GM23248 (cell line): ENCODE measurements around the gene TFAP2B. TPM values are rescaled to one million over a fixed set of nuclear protein-coding genes. Genes with fewer than 3 reads are reported as not detected.

ENCODE experiments used
- DNase-seq: peaks from one replicate; pipeline ENCODE4 v3.0.0-alpha.2; 2015
- H2AFZ ChIP-seq: fragments of 200-600 bp; sonication (generic); 2 replicates; pipeline ENCODE4 v1.6.1; 2016; ENCODE audit warnings: antibody characterized with exemption
- H3F3A ChIP-seq: fragments of 200-600 bp; sonication (generic); 2 replicates; pipeline ENCODE4 v1.6.1; 2016; ENCODE audit warnings: mild to moderate bottlenecking, antibody characterized with exemption, mixed run types; ENCODE audit not compliant: insufficient read depth
- H3K27ac ChIP-seq: fragments of 200-600 bp; sonication (generic); 2 replicates; pipeline ENCODE4 v1.5.1; 2016; ENCODE audit warnings: mild to moderate bottlenecking
- H3K27me3 ChIP-seq: fragments of 200-600 bp; sonication (generic); replicated peaks from 2 replicates; pipeline ENCODE4 v1.6.1; 2016; ENCODE audit warnings: mild to moderate bottlenecking; ENCODE audit not compliant: insufficient read depth
- H3K36me3 ChIP-seq: fragments of 200-600 bp; sonication (generic); 2 replicates; pipeline ENCODE4 v1.6.1; 2016; ENCODE audit warnings: low read depth, mild to moderate bottlenecking
- H3K4me1 ChIP-seq: fragments of 200-600 bp; sonication (generic); 2 replicates; pipeline ENCODE4 v1.6.1; 2016; ENCODE audit warnings: mild to moderate bottlenecking; ENCODE audit not compliant: insufficient read depth
- H3K4me2 ChIP-seq: fragments of 200-600 bp; sonication (generic); one replicate; pipeline ENCODE4 v1.6.1; 2016; ENCODE audit warnings: mild to moderate bottlenecking; ENCODE audit not compliant: unreplicated experiment
- H3K4me3 ChIP-seq: fragments of 200-600 bp; sonication (generic); 2 replicates; pipeline ENCODE4 v1.5.1; 2016; ENCODE audit warnings: mild to moderate bottlenecking
- H3K79me2 ChIP-seq: fragments of 200-600 bp; sonication (generic); 2 replicates; pipeline ENCODE4 v1.6.1; 2016; ENCODE audit warnings: mild to moderate bottlenecking; ENCODE audit not compliant: insufficient read depth
- H3K9ac ChIP-seq: fragments of 200-600 bp; sonication (generic); 2 replicates; pipeline ENCODE4 v1.6.1; 2016; ENCODE audit warnings: mild to moderate bottlenecking
- H3K9me2 ChIP-seq: fragments of 200-600 bp; sonication (generic); 2 replicates; pipeline ENCODE4 v1.6.1; 2016; ENCODE audit warnings: mixed run types, mild to moderate bottlenecking, moderate library complexity; ENCODE audit not compliant: insufficient read depth
- H3K9me3 ChIP-seq: fragments of 200-600 bp; sonication (generic); one replicate; pipeline ENCODE4 v1.6.1; 2017; ENCODE audit warnings: low read depth
- H4K20me1 ChIP-seq: fragments of 200-600 bp; sonication (generic); 2 replicates; pipeline ENCODE4 v1.6.0; 2016; ENCODE audit not compliant: insufficient read depth
- EZH2 ChIP-seq: fragments of 200-600 bp; sonication (generic); IDR thresholded peaks from 2 replicates; pipeline ENCODE4 v1.6.1; 2018; ENCODE audit warnings: antibody characterized with exemption, mild to moderate bottlenecking; ENCODE audit not compliant: insufficient read depth, poor library complexity, severe bottlenecking
- EZH2phosphoT487 ChIP-seq: fragments of 200-600 bp; sonication (generic); IDR thresholded peaks from 2 replicates; pipeline ENCODE4 v1.6.1; 2018; ENCODE audit warnings: antibody characterized with exemption, moderate library complexity, mild to moderate bottlenecking, low read depth; ENCODE audit not compliant: insufficient read depth
- WGBS, 2 experiments: methylation state at CpG; one replicate each; pipeline ENCODE4 v1.1.6; 2015 to 2017; ENCODE audit warnings: low lambda C conversion rate in 2 of 2, low coverage in 1 of 2; ENCODE audit errors: missing lambda C conversion rate in 2 of 2; 5-methylcytosine and 5-hydroxymethylcytosine counted together
- in situ Hi-C: fragments of 300-500 bp; cut with MboI; formaldehyde crosslinking; loops from 2 replicates; pipeline ENCODE4 v1.15.0; 2020
- polyA plus RNA-seq: library from polyadenylated mRNA; unstranded; fragments of >200 nt; fragmentation: Nextera tagmentation; extraction: Ambion mirVana; gene quantifications from 2 replicates; pipeline ENCODE4 v1.2.1, GENCODE V29; 2016
- total RNA-seq: library from RNA; depleted of rRNA; stranded (reverse); fragments of >200 nt; shearing (Covaris generic); gene quantifications from 2 replicates; pipeline ENCODE4 v1.2.3, GENCODE V29; 2014

The TFAP2B gene
- total and polyA plus RNA-seq, 2 experiments from 2014 or later = not detected

DNA sequence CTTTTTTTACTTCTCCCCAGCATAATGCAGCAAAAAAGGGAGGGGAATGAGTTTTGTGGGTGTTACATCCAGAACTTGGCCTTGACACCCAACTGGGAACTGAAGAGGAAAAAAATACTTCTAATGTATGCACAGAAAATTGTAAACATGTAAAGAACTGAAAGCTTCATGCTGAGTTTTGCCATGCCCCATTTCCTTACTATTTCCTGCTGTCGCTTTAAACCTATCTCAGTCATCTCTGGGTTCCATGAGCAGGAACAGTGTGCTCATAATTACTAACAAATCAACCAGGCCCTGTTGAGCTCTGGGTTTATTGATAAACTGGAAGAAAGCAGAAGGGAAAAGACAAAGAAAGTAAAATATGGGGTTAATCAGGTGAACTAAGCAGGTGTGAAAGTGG lies 14.2 kb downstream of the TFAP2B start:
- Histone ChIP-seq H3K27me3 (peaks cover 27% of the 10 kb centered on the region), H3K36me3 (no peaks in the 10 kb centered on the region), H3K9me2 (no peaks in the 10 kb centered on the region), H3K9ac (no peak overlapping the region), H3F3A (no peaks in the 10 kb centered on the region), H3K4me3 (no peak overlapping the region), H2AFZ (no peak overlapping the region), H4K20me1 (no peaks in the 10 kb centered on the region), H3K4me1 (no peaks in the 10 kb centered on the region), H3K79me2 (no peaks in the 10 kb centered on the region), H3K4me2 (no peak overlapping the region), H3K27ac (no peak overlapping the region), H3K9me3 (no peaks in the 10 kb centered on the region)
- TF ChIP-seq EZH2phosphoT487 (no peak), EZH2 (no peak)
- no peak for DNase-seq
- in situ Hi-C loops = no loop called here
- 55 to 61% methylated on average over 1 of the region's 1 CpG for WGBS, 2 experiments

DNA sequence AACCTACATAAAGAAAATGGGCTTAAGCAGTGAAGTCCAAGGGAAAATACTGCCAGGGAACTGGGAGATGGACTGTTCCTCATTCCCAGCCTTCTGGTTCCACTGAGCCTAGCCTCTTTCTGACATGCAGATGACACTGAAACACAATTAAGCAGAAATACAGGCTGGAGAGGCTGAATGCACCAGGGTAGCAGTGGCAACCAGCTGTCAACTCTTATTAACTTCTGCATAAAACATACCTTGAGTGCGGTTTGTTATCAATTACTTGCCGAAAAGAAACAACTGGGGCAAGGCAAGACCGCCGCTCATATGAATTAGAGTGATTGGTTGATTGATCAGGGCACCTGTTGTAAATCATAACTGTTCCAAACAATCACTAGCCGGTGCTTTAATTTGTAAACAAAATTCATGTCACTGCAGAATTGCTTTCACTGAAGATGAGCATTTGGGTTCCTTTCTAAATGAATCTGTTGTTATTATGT lies 16.3 kb downstream of the TFAP2B start:
- DNase-seq = no peak
- Histone ChIP-seq H3K27ac (no peak overlapping the region), H3K4me2 (no peak overlapping the region), H4K20me1 (no peaks in the 10 kb centered on the region), H3K79me2 (no peaks in the 10 kb centered on the region), H3K27me3 (peaks cover 26% of the 10 kb centered on the region), H3F3A (no peaks in the 10 kb centered on the region), H2AFZ (no peak overlapping the region), H3K4me3 (no peak overlapping the region), H3K9me2 (no peaks in the 10 kb centered on the region), H3K4me1 (no peaks in the 10 kb centered on the region), H3K36me3 (no peaks in the 10 kb centered on the region), H3K9ac (no peak overlapping the region), H3K9me3 (no peaks in the 10 kb centered on the region)
- no peak for TF ChIP-seq EZH2
- TF ChIP-seq EZH2phosphoT487 = no peak
- in situ Hi-C loops = no loop called here
- WGBS, 2 experiments = 54 to 67% methylated on average over 5 of the region's 5 CpGs

- H3K9me2 ChIP-seq = no peaks in the 10 kb centered on the region
- H3K4me2 ChIP-seq = no peak overlapping the region
- in situ Hi-C loops = no loop called here
- no peak overlapping the region for H2AFZ ChIP-seq
- no peaks in the 10 kb centered on the region for H3F3A ChIP-seq
- WGBS, 2 experiments = 3 to 5% methylated on average over 22 of the region's 22 CpGs
- H3K79me2 ChIP-seq = no peaks in the 10 kb centered on the region
- H3K27ac ChIP-seq = no peak overlapping the region
- H4K20me1 ChIP-seq = no peaks in the 10 kb centered on the region
- H3K36me3 ChIP-seq = no peaks in the 10 kb centered on the region
- no peak overlapping the region for H3K4me3 ChIP-seq
- DNase-seq = no peak
- TF ChIP-seq EZH2 (no peak), EZH2phosphoT487 (no peak)
- H3K27me3 ChIP-seq = peaks cover 35% of the 10 kb centered on the region
- no peak overlapping the region for H3K9ac ChIP-seq
- H3K4me1 ChIP-seq = no peaks in the 10 kb centered on the region
- H3K9me3 ChIP-seq = no peaks in the 10 kb centered on the region
These were observed 17.6 kb downstream of the TFAP2B start for GRCh38 chr6:50836231-50836630.

- DNase-seq = no peak
- Histone ChIP-seq H3K36me3 (no peaks in the 10 kb centered on the region), H3K27me3 (peaks cover 42% of the 10 kb centered on the region), H3F3A (no peaks in the 10 kb centered on the region), H3K4me3 (no peak overlapping the region), H3K9ac (no peak overlapping the region), H3K9me2 (no peaks in the 10 kb centered on the region), H2AFZ (no peak overlapping the region), H3K79me2 (no peaks in the 10 kb centered on the region), H3K4me2 (no peak overlapping the region), H3K4me1 (no peaks in the 10 kb centered on the region), H3K27ac (no peak overlapping the region), H3K9me3 (no peaks in the 10 kb centered on the region), H4K20me1 (no peaks in the 10 kb centered on the region)
- WGBS, 2 experiments = 14% methylated on average over 14 of the region's 14 CpGs
- no peak for TF ChIP-seq EZH2
- in situ Hi-C loops = no loop called here
These were observed 19.1 kb downstream of the TFAP2B start for GRCh38 chr6:50837589-50838445.
